Endothelial cell of umbilical vein (primary cell): ENCODE results near the gene NLRP9. TPM values are rescaled to one million over a fixed set of nuclear protein-coding genes. Genes with fewer than 3 reads are reported as not detected.

Experiments used
- BruUV-seq: library from RNA; stranded (reverse); fragments of 400-500 nt; replicated peaks from 2 replicates; lab custom pipeline; 2021; lab: Mats Ljungman, UMichigan
- CTCF ChIA-PET: fragments of 300-600, 350-600 bp; sonication (Branson Sonifier 250); formaldehyde crosslinking; loops from one replicate; lab custom pipeline; 2021; ENCODE audit warnings: antibody characterized with exemption, inconsistent platforms; lab: Charles Lee
- POLR2A ChIA-PET: fragments of 300-600, 350-600 bp; sonication (Branson Sonifier 250); formaldehyde crosslinking; loops from one replicate; lab custom pipeline; 2021; ENCODE audit warnings: antibody characterized with exemption, inconsistent platforms; lab: Charles Lee
- DNase-seq: peaks from one replicate; pipeline ENCODE4 v3.0.0-alpha.2; 2011; ENCODE audit warnings: low read depth, low spot score
- FAIRE-seq: peaks from 2 replicates; lab custom pipeline; 2011; peaks lifted over from hg19 to GRCh38; lab: Jason Lieb, UNC
- H2AFZ ChIP-seq: 2 replicates; pipeline ENCODE4 v1.6.0; 2012; ENCODE audit warnings: low read depth, low read length, control low read depth, inconsistent platforms
- H3K27ac ChIP-seq: 2 replicates; pipeline ENCODE4 v1.5.1; 2011; ENCODE audit warnings: low read depth, mild to moderate bottlenecking, control low read depth, low read length, moderate library complexity; ENCODE audit not compliant: insufficient read depth
- H3K27me3 ChIP-seq, 2 experiments: 2 replicates each; pipeline versions ENCODE4 v1.6.0 to v1.6.1; 2011; ENCODE audit warnings: low read length in 2 of 2, mixed read lengths in 1 of 2; ENCODE audit not compliant: control insufficient read depth in 2 of 2, insufficient read depth in 2 of 2
- H3K36me3 ChIP-seq, 2 experiments: 2 replicates in 1 of 2; 3 replicates in 1 of 2; pipeline ENCODE4 v1.5.1; 2011; ENCODE audit warnings: low read length in 2 of 2, mild to moderate bottlenecking in 1 of 2, moderate library complexity in 1 of 2; ENCODE audit not compliant: control insufficient read depth in 2 of 2, insufficient read depth in 2 of 2; ENCODE audit errors: extremely low read depth in 1 of 2
- H3K4me1 ChIP-seq: 3 replicates; pipeline ENCODE4 v1.5.1; 2011; ENCODE audit warnings: mild to moderate bottlenecking, low read length; ENCODE audit not compliant: control insufficient read depth, insufficient read depth; ENCODE audit errors: extremely low read depth
- H3K4me2 ChIP-seq: 2 replicates; pipeline ENCODE4 v1.6.1; 2011; ENCODE audit warnings: low read length, control low read depth, mixed read lengths; ENCODE audit not compliant: insufficient read depth
- H3K4me3 ChIP-seq, 3 experiments: fragments of 200-600 bp in 1 of 3; sonication (generic), shearing (Covaris generic) in 1 of 3; replicated peaks in 1 of 3; 2 replicates each; pipeline ENCODE4 v1.5.1; 2011 to 2016; ENCODE audit warnings: control low read depth in 3 of 3, low read length in 3 of 3, mild to moderate bottlenecking in 2 of 3, inconsistent platforms in 1 of 3, low read depth in 1 of 3, moderate library complexity in 1 of 3; ENCODE audit not compliant: insufficient read depth in 1 of 3
- H3K79me2 ChIP-seq: 2 replicates; pipeline ENCODE4 v1.6.0; 2012; ENCODE audit warnings: low read length, inconsistent platforms; ENCODE audit not compliant: control insufficient read depth, insufficient read depth
- H3K9ac ChIP-seq: replicated peaks from 2 replicates; pipeline ENCODE3; 2011; ENCODE audit warnings: low read length, control low read depth; ENCODE audit not compliant: insufficient read depth; ENCODE audit errors: extremely low read depth
- H3K9me1 ChIP-seq: replicated peaks from 3 replicates; pipeline ENCODE4 v1.6.0; 2011; ENCODE audit warnings: mild to moderate bottlenecking, low read length; ENCODE audit not compliant: control insufficient read depth, insufficient read depth; ENCODE audit errors: extremely low read depth
- H3K9me3 ChIP-seq: replicated peaks from 2 replicates; pipeline ENCODE4 v1.5.1; 2012; ENCODE audit warnings: low read length, inconsistent platforms; ENCODE audit not compliant: control insufficient read depth, insufficient read depth
- H4K20me1 ChIP-seq: replicated peaks from 2 replicates; pipeline ENCODE3; 2011; ENCODE audit warnings: mild to moderate bottlenecking, low read length; ENCODE audit not compliant: control insufficient read depth, insufficient read depth; ENCODE audit errors: extremely low read depth
- EZH2 ChIP-seq: IDR thresholded peaks from 2 replicates; pipeline ENCODE4 v1.6.1; 2012; ENCODE audit warnings: borderline replicate concordance, low read depth, mild to moderate bottlenecking, moderate library complexity, low read length, inconsistent platforms; ENCODE audit not compliant: severe bottlenecking
- FOS ChIP-seq: IDR thresholded peaks from 2 replicates; pipeline ENCODE4 v1.6.1; 2011; ENCODE audit warnings: mild to moderate bottlenecking, low read length, moderate library complexity, borderline replicate concordance; ENCODE audit not compliant: insufficient read depth
- JUN ChIP-seq: IDR thresholded peaks from 2 replicates; pipeline ENCODE4 v1.6.1; 2011; ENCODE audit warnings: borderline replicate concordance, low read depth; ENCODE audit not compliant: insufficient read length, insufficient read depth
- MYC ChIP-seq: IDR thresholded peaks from one replicate; pipeline ENCODE4 v1.6.1; 2011; ENCODE audit warnings: mild to moderate bottlenecking, low read depth, low read length
- POLR2A ChIP-seq: IDR thresholded peaks from 2 replicates; pipeline ENCODE4 v1.6.1; 2012; ENCODE audit warnings: low read depth, mild to moderate bottlenecking, control low read depth, low read length
- dilution Hi-C: fragments of 300-500 bp; cut with MboI; formaldehyde crosslinking; loops from one replicate; pipeline ENCODE4 v1.15.0; 2019; ENCODE audit warnings: low sequenced_read_pairs; ENCODE audit not compliant: extremely low pct_ligation_motif_present
- intact Hi-C: fragments of 100-400 bp; cut with micrococcal nuclease; formaldehyde crosslinking; loops from one replicate; pipeline ENCODE4 v1.10.0; 2022
- polyA plus RNA-seq, 4 experiments: library from polyadenylated mRNA; depleted of rRNA in 3 of 4; stranded (reverse) in 3 of 4; unstranded in 1 of 4; fragments of >200 nt; gene quantifications; 2 replicates each; pipeline versions ENCODE4 v1.2.1 to v1.2.3, GENCODE V29; 2011 to 2012; ENCODE audit warnings: missing spikeins in 1 of 4
- total RNA-seq: library from RNA; stranded (reverse); gene quantifications from 2 replicates; pipeline ENCODE4 v1.2.3, GENCODE V29; 2021
- TF ChIP-seq, protein P1 (sequence below): IDR thresholded peaks from 2 replicates; pipeline ENCODE4 v1.6.1; 2011; ENCODE audit not compliant: insufficient read depth, insufficient read length

The NLRP9 gene
- total and polyA plus RNA-seq, 2 donors (not counting 3 experiments of a cell fraction or from before 2014, with no cell fraction given), result not detected

DNA sequence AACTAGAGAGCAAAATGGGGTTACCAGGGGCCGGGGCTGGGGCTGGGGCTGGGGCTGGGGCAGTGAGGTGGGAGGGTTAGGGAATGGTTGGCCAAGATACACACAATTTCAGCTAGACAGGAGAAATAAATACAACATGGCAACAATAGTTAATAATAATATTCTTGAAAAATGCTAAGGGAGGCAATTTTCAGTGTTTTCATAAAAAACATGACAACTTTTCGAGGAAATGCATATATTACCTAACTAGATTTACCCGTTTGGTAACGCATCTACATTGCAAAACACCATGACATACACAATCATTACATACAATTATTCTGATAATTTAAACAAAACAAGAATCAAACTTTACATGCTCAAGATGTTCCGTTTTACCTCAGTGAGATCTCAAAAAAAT lies 42.9 kb upstream of the NLRP9 start:
- no peaks in the 10 kb centered on the region for H3K4me1 ChIP-seq
- no peaks in the 10 kb centered on the region for H3K36me3 ChIP-seq
- intact Hi-C loops (no loop called here), dilution Hi-C loops (no loop called here)
- DNase-seq, result no peak
- no TSS peak for BruUV-seq
- no peak overlapping the region for H3K9ac ChIP-seq
- H3K27ac ChIP-seq, result no peak overlapping the region
- CTCF ChIA-PET, result no interaction called here
- H3K9me3 ChIP-seq, result no peaks in the 10 kb centered on the region
- no peaks in the 10 kb centered on the region for H3K27me3 ChIP-seq
- no peak overlapping the region for H2AFZ ChIP-seq
- TF ChIP-seq, protein P1, sequence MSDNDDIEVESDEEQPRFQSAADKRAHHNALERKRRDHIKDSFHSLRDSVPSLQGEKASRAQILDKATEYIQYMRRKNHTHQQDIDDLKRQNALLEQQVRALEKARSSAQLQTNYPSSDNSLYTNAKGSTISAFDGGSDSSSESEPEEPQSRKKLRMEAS, result no peak
- no peaks in the 10 kb centered on the region for H4K20me1 ChIP-seq
- no peaks in the 10 kb centered on the region for H3K9me1 ChIP-seq
- H3K4me3 ChIP-seq, result no peak overlapping the region
- FAIRE-seq, result no peak
- POLR2A ChIA-PET, result no interaction called here
- no peaks in the 10 kb centered on the region for H3K79me2 ChIP-seq
- H3K4me2 ChIP-seq, result no peak overlapping the region

DNA sequence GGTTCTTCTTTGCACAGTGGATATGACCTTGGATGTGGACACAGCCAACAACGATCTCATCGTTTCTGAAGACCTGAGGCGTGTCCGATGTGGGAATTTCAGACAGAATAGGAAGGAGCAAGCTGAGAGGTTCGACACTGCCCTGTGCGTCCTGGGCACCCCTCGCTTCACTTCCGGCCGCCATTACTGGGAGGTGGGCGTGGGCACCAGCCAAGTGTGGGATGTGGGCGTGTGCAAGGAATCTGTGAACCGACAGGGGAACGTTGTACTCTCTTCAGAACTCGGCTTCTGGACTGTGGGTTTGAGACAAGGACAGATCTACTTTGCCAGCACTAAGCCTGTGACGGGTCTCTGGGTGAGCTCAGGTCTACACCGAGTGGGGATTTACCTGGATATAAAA lies 40.1 kb upstream of the NLRP9 start:
- no peak for DNase-seq
- Histone ChIP-seq H4K20me1 (no peaks in the 10 kb centered on the region), H3K27me3 (no peaks in the 10 kb centered on the region), H3K4me3 (no peak overlapping the region), H3K4me1 (no peaks in the 10 kb centered on the region), H3K9me3 (peaks cover 1% of the 10 kb centered on the region), H3K79me2 (no peaks in the 10 kb centered on the region), H3K36me3 (no peaks in the 10 kb centered on the region), H3K27ac (no peak overlapping the region), H3K9me1 (no peaks in the 10 kb centered on the region), H2AFZ (no peak overlapping the region), H3K4me2 (no peak overlapping the region), H3K9ac (no peak overlapping the region)
- intact Hi-C loops, result no loop called here
- FAIRE-seq, result no peak
- ChIA-PET POLR2A (no interaction called here), CTCF (no interaction called here)
- TF ChIP-seq POLR2A, result no peak
- TF ChIP-seq EZH2, result no peak
- no peak for TF ChIP-seq MYC
- TF ChIP-seq FOS, result no peak
- TF ChIP-seq JUN, result no peak
- BruUV-seq, result no TSS peak
- dilution Hi-C loops, result no loop called here
